ENCODE data around the gene POLR2H. TPM values are rescaled to one million over a fixed set of nuclear protein-coding genes. Genes with fewer than 3 reads are reported as not detected.

POLR2H gene
- total and polyA plus RNA-seq, 2 experiments from 2014 or later: 66.3 to 81.2 TPM

- Histone ChIP-seq H3K4me1 (ENCODE audit: insufficient read depth) (no peaks in the 10 kb centered on the region), H3F3A (ENCODE audit: insufficient read depth) (no peaks in the 10 kb centered on the region), H2AFZ (no peak overlapping the region), H3K9ac (no peak overlapping the region), H3K9me3 (ENCODE audit: low read depth) (no peaks in the 10 kb centered on the region), H3K27me3 (replicated peaks; ENCODE audit: insufficient read depth) (no peaks in the 10 kb centered on the region), H3K4me2 (ENCODE audit: unreplicated experiment) (no peak overlapping the region), H3K4me3 (no peak overlapping the region), H3K79me2 (ENCODE audit: insufficient read depth) (no peaks in the 10 kb centered on the region), H3K36me3 (ENCODE audit: low read depth) (no peaks in the 10 kb centered on the region), H3K9me2 (ENCODE audit: insufficient read depth) (no peaks in the 10 kb centered on the region), H4K20me1 (ENCODE audit: insufficient read depth) (no peaks in the 10 kb centered on the region), H3K27ac (no peak overlapping the region)
- 60 to 61% methylated on average over 9 of the region's 9 CpGs for WGBS, 2 experiments (ENCODE audit: low coverage in 1 of 2, low lambda C conversion rate in 2 of 2, missing lambda C conversion rate in 2 of 2)
- no peak for TF ChIP-seq EZH2phosphoT487 (IDR thresholded peaks at IDR 0.05; ENCODE audit: insufficient read depth, low read depth)
- no peak for TF ChIP-seq EZH2 (IDR thresholded peaks at IDR 0.05; ENCODE audit: insufficient read depth, poor library complexity, severe bottlenecking)
- in situ Hi-C loops (cut with MboI): loop anchor here (25.0 kb wide), 1 partner anchor 436 kb away; no protein-coding TSS in a partner anchor
- DNase-seq: no peak
These were observed 9.9 kb upstream of the POLR2H start for GRCh38 chr3:184351511-184352148.

- 89 to 90% methylated on average over 15 of the region's 15 CpGs for WGBS, 2 experiments (ENCODE audit: low coverage in 1 of 2, low lambda C conversion rate in 2 of 2, missing lambda C conversion rate in 2 of 2)
- H3K9me3 ChIP-seq (ENCODE audit: low read depth): no peaks in the 10 kb centered on the region
- H3K79me2 ChIP-seq (ENCODE audit: insufficient read depth): no peaks in the 10 kb centered on the region
- H3K27me3 ChIP-seq (replicated peaks; ENCODE audit: insufficient read depth): no peaks in the 10 kb centered on the region
- no peak overlapping the region for H3K27ac ChIP-seq
- no peaks in the 10 kb centered on the region for H4K20me1 ChIP-seq (ENCODE audit: insufficient read depth)
- no peaks in the 10 kb centered on the region for H3K36me3 ChIP-seq (ENCODE audit: low read depth)
- no peaks in the 10 kb centered on the region for H3K9me2 ChIP-seq (ENCODE audit: insufficient read depth)
- H2AFZ ChIP-seq: no peak overlapping the region
- DNase-seq: no peak
- H3K9ac ChIP-seq: no peak overlapping the region
- no peak for TF ChIP-seq EZH2phosphoT487 (IDR thresholded peaks at IDR 0.05; ENCODE audit: insufficient read depth, low read depth)
- TF ChIP-seq EZH2 (IDR thresholded peaks at IDR 0.05; ENCODE audit: insufficient read depth, poor library complexity, severe bottlenecking): no peak
- no peak overlapping the region for H3K4me3 ChIP-seq
- no peak overlapping the region for H3K4me2 ChIP-seq (ENCODE audit: unreplicated experiment)
- H3F3A ChIP-seq (ENCODE audit: insufficient read depth): no peaks in the 10 kb centered on the region
- in situ Hi-C loops (cut with MboI): loop anchor here (25.0 kb wide), 1 partner anchor 435 kb away; no protein-coding TSS in a partner anchor
- H3K4me1 ChIP-seq (ENCODE audit: insufficient read depth): no peaks in the 10 kb centered on the region
These were observed 9.2 kb upstream of the POLR2H start for GRCh38 chr3:184352149-184352785.

- WGBS, 2 experiments (ENCODE audit: low coverage in 1 of 2, low lambda C conversion rate in 2 of 2, missing lambda C conversion rate in 2 of 2): 86 to 88% methylated on average over 11 of the region's 11 CpGs
- Histone ChIP-seq H3K79me2 (ENCODE audit: insufficient read depth) (no peaks in the 10 kb centered on the region), H3F3A (ENCODE audit: insufficient read depth) (no peaks in the 10 kb centered on the region), H3K27me3 (replicated peaks; ENCODE audit: insufficient read depth) (no peaks in the 10 kb centered on the region), H3K4me2 (ENCODE audit: unreplicated experiment) (no peak overlapping the region), H3K9me3 (ENCODE audit: low read depth) (no peaks in the 10 kb centered on the region), H3K4me3 (no peak overlapping the region), H3K9ac (no peak overlapping the region), H4K20me1 (ENCODE audit: insufficient read depth) (no peaks in the 10 kb centered on the region), H3K4me1 (ENCODE audit: insufficient read depth) (no peaks in the 10 kb centered on the region), H3K36me3 (ENCODE audit: low read depth) (no peaks in the 10 kb centered on the region), H2AFZ (no peak overlapping the region), H3K27ac (no peak overlapping the region), H3K9me2 (ENCODE audit: insufficient read depth) (no peaks in the 10 kb centered on the region)
- in situ Hi-C loops (cut with MboI): loop anchor here (25.0 kb wide), 1 partner anchor 434 kb away; no protein-coding TSS in a partner anchor
- TF ChIP-seq EZH2 (IDR thresholded peaks at IDR 0.05; ENCODE audit: insufficient read depth, poor library complexity, severe bottlenecking) (no peak), EZH2phosphoT487 (IDR thresholded peaks at IDR 0.05; ENCODE audit: insufficient read depth, low read depth) (no peak)
- no peak for DNase-seq
These were observed 8.5 kb upstream of the POLR2H start for GRCh38 chr3:184352897-184353545.

- no peak overlapping the region for H3K27ac ChIP-seq
- H3K4me3 ChIP-seq: no peak overlapping the region
- no peak overlapping the region for H3K4me2 ChIP-seq (ENCODE audit: unreplicated experiment)
- in situ Hi-C loops (cut with MboI): loop anchor here (25.0 kb wide), 1 partner anchor 434 kb away; no protein-coding TSS in a partner anchor
- H3K9ac ChIP-seq: no peak overlapping the region
- no peak overlapping the region for H2AFZ ChIP-seq
- H3K79me2 ChIP-seq (ENCODE audit: insufficient read depth): no peaks in the 10 kb centered on the region
- DNase-seq: no peak
- no peaks in the 10 kb centered on the region for H3K4me1 ChIP-seq (ENCODE audit: insufficient read depth)
- H4K20me1 ChIP-seq (ENCODE audit: insufficient read depth): no peaks in the 10 kb centered on the region
- H3K36me3 ChIP-seq (ENCODE audit: low read depth): no peaks in the 10 kb centered on the region
- H3F3A ChIP-seq (ENCODE audit: insufficient read depth): no peaks in the 10 kb centered on the region
- no peak for TF ChIP-seq EZH2phosphoT487 (IDR thresholded peaks at IDR 0.05; ENCODE audit: insufficient read depth, low read depth)
- no peak for TF ChIP-seq EZH2 (IDR thresholded peaks at IDR 0.05; ENCODE audit: insufficient read depth, poor library complexity, severe bottlenecking)
- WGBS, 2 experiments (ENCODE audit: low coverage in 1 of 2, low lambda C conversion rate in 2 of 2, missing lambda C conversion rate in 2 of 2): 94 to 98% methylated on average over 11 of the region's 11 CpGs
- H3K27me3 ChIP-seq (replicated peaks; ENCODE audit: insufficient read depth): no peaks in the 10 kb centered on the region
- H3K9me3 ChIP-seq (ENCODE audit: low read depth): no peaks in the 10 kb centered on the region
- H3K9me2 ChIP-seq (ENCODE audit: insufficient read depth): no peaks in the 10 kb centered on the region
These were observed 8.0 kb upstream of the POLR2H start for GRCh38 chr3:184353546-184353941.

Data from GM23248 (cell line).